ENCODE results near the gene TGM6.

TGM6 gene

GRCh38 chr20:2463616-2464365 is 83.1 kb downstream of the TGM6 start:
- no peak overlapping the region for H3K9ac ChIP-seq (ENCODE audit: low read depth, low read length)
- H3K9me3 ChIP-seq (ENCODE audit: control insufficient read depth, insufficient read depth, low read length) = no peaks in the 10 kb centered on the region
- H3K4me1 ChIP-seq (ENCODE audit: insufficient read depth, low read length) = peaks cover 11% of the 10 kb centered on the region
- peaks cover 75% of the 10 kb centered on the region for H3K36me3 ChIP-seq (ENCODE audit: insufficient read depth, low read length)

- Histone ChIP-seq H3K9ac (ENCODE audit: low read depth, low read length) (no peak overlapping the region), H3K36me3 (ENCODE audit: insufficient read depth, low read length) (peaks cover 80% of the 10 kb centered on the region), H3K9me3 (ENCODE audit: control insufficient read depth, insufficient read depth, low read length) (no peaks in the 10 kb centered on the region), H3K4me1 (ENCODE audit: insufficient read depth, low read length) (peaks cover 15% of the 10 kb centered on the region)
Measured at GRCh38 chr20:2465100-2465499, 84.4 kb downstream of the TGM6 start.

GRCh38 chr20:2467412-2467811 is 86.7 kb downstream of the TGM6 start:
- peaks cover 60% of the 10 kb centered on the region for H3K36me3 ChIP-seq (ENCODE audit: insufficient read depth, low read length)
- no peaks in the 10 kb centered on the region for H3K9me3 ChIP-seq (ENCODE audit: control insufficient read depth, insufficient read depth, low read length)
- peaks cover 15% of the 10 kb centered on the region for H3K4me1 ChIP-seq (ENCODE audit: insufficient read depth, low read length)
- H3K9ac ChIP-seq (ENCODE audit: low read depth, low read length) = no peak overlapping the region

GRCh38 chr20:2468581-2469407 is 88.1 kb downstream of the TGM6 start:
- peaks cover 47% of the 10 kb centered on the region for H3K36me3 ChIP-seq (ENCODE audit: insufficient read depth, low read length)
- peaks cover 15% of the 10 kb centered on the region for H3K4me1 ChIP-seq (ENCODE audit: insufficient read depth, low read length)

GRCh38 chr20:2469991-2470422 is 89.3 kb downstream of the TGM6 start:
- Histone ChIP-seq H3K9me3 (ENCODE audit: control insufficient read depth, insufficient read depth, low read length) (no peaks in the 10 kb centered on the region), H3K4me1 (ENCODE audit: insufficient read depth, low read length) (peaks cover 15% of the 10 kb centered on the region), H3K9ac (ENCODE audit: low read depth, low read length) (peak overlapping the region; percentile 82), H3K36me3 (ENCODE audit: insufficient read depth, low read length) (peaks cover 36% of the 10 kb centered on the region)

More at GRCh38 chr20:2468581-2469407, 88.1 kb downstream of the TGM6 start:
- Histone ChIP-seq H3K9me3 (ENCODE audit: control insufficient read depth, insufficient read depth, low read length) (no peaks in the 10 kb centered on the region), H3K9ac (ENCODE audit: low read depth, low read length) (peak overlapping the region; percentile 82)

GRCh38 chr20:2470423-2471193 is 89.9 kb downstream of the TGM6 start, which contains the start of gene SNRPB:
SNRPB (minus strand) TSS chr20:2470789; CDS start chr20:2470690, 99 bp downstream.
- peaks cover 15% of the 10 kb centered on the region for H3K4me1 ChIP-seq (ENCODE audit: insufficient read depth, low read length)

GRCh38 chr20:2473516-2473915 is 92.8 kb downstream of the TGM6 start:
- Histone ChIP-seq H3K9ac (ENCODE audit: low read depth, low read length) (no peak overlapping the region), H3K9me3 (ENCODE audit: control insufficient read depth, insufficient read depth, low read length) (no peaks in the 10 kb centered on the region; the same call in 1 of the 2 replicates), H3K4me1 (ENCODE audit: insufficient read depth, low read length) (peaks cover 7% of the 10 kb centered on the region), H3K36me3 (ENCODE audit: insufficient read depth, low read length) (peaks cover 6% of the 10 kb centered on the region; the same call in 1 of the 2 replicates)

More at GRCh38 chr20:2470423-2471193, 89.9 kb downstream of the TGM6 start, which contains the start of gene SNRPB:
- no peaks in the 10 kb centered on the region for H3K9me3 ChIP-seq (ENCODE audit: control insufficient read depth, insufficient read depth, low read length)
- H3K9ac ChIP-seq (ENCODE audit: low read depth, low read length) = peak within 1 kb of the TSS; percentile 82
- H3K36me3 ChIP-seq (ENCODE audit: insufficient read depth, low read length) = peaks cover 30% of the 10 kb centered on the region

- Histone ChIP-seq H3K9me3 (ENCODE audit: control insufficient read depth, insufficient read depth, low read length) (no peaks in the 10 kb centered on the region; the same call in none of the 2 replicates), H3K9ac (ENCODE audit: low read depth, low read length) (no peak overlapping the region), H3K4me1 (ENCODE audit: insufficient read depth, low read length) (no peaks in the 10 kb centered on the region)
Measured at GRCh38 chr20:2475850-2476741, 95.4 kb downstream of the TGM6 start.

GRCh38 chr20:2476742-2477615 is 96.3 kb downstream of the TGM6 start:
- no peaks in the 10 kb centered on the region; the same call in none of the 2 replicates for H3K9me3 ChIP-seq (ENCODE audit: control insufficient read depth, insufficient read depth, low read length)
- H3K36me3 ChIP-seq (ENCODE audit: insufficient read depth, low read length) = no peaks in the 10 kb centered on the region
- H3K4me1 ChIP-seq (ENCODE audit: insufficient read depth, low read length) = no peaks in the 10 kb centered on the region
- H3K9ac ChIP-seq (ENCODE audit: low read depth, low read length) = no peak overlapping the region

More at GRCh38 chr20:2475850-2476741, 95.4 kb downstream of the TGM6 start:
- no peaks in the 10 kb centered on the region for H3K36me3 ChIP-seq (ENCODE audit: insufficient read depth, low read length)

GRCh38 chr20:2480381-2480780 is 99.7 kb downstream of the TGM6 start:
- Histone ChIP-seq H3K9me3 (ENCODE audit: control insufficient read depth, insufficient read depth, low read length) (no peaks in the 10 kb centered on the region; the same call in none of the 2 replicates), H3K9ac (ENCODE audit: low read depth, low read length) (no peak overlapping the region), H3K36me3 (ENCODE audit: insufficient read depth, low read length) (no peaks in the 10 kb centered on the region), H3K4me1 (ENCODE audit: insufficient read depth, low read length) (no peaks in the 10 kb centered on the region)

Data from ES-I3 (cell line).